Thoracic aorta (tissue), 2 donors: ENCODE data around the gene PTPN22. TPM values are rescaled to one million over a fixed set of nuclear protein-coding genes. Genes with fewer than 3 reads are reported as not detected.

Experiments
- ATAC-seq: fragments of 150-250 bp; one replicate; pipeline ENCODE4 v1.8.0; 2017; ENCODE audit warnings: low read depth; ENCODE audit not compliant: insufficient number of reproducible peaks, low FRiP score
- DNase-seq: peaks from one replicate; pipeline ENCODE4 v3.0.0-alpha.2; 2020; ENCODE audit warnings: low spot score
- H3K27ac ChIP-seq, 2 donors: fragments of 200-600 bp; sonication (generic); 1 replicate in 1 of 2; 2 replicates in 1 of 2; pipeline ENCODE4 v1.5.1; 2016; ENCODE audit warnings: mild to moderate bottlenecking in 2 of 2, moderate library complexity in 2 of 2
- H3K27me3 ChIP-seq: fragments of 200-600 bp; sonication (generic); replicated peaks from 2 replicates; pipeline ENCODE4 v1.6.0; 2016; ENCODE audit warnings: mild to moderate bottlenecking; ENCODE audit not compliant: insufficient read depth
- H3K36me3 ChIP-seq: fragments of 200-600 bp; sonication (generic); one replicate; pipeline ENCODE4 v1.5.1; 2016
- H3K4me1 ChIP-seq, 2 donors: fragments of 200-600 bp; sonication (generic); 1 replicate in 1 of 2; 2 replicates in 1 of 2; pipeline versions ENCODE4 v1.5.1 to v1.6.0; 2016; ENCODE audit warnings: low read depth in 2 of 2, mild to moderate bottlenecking in 1 of 2; ENCODE audit not compliant: control insufficient read depth in 1 of 2
- H3K4me3 ChIP-seq: fragments of 200-600 bp; sonication (generic); 2 replicates; pipeline ENCODE4 v1.5.1; 2016; ENCODE audit warnings: mild to moderate bottlenecking
- H3K9me3 ChIP-seq: fragments of 200-600 bp; sonication (generic); 2 replicates; pipeline ENCODE4 v1.5.1; 2016
- CTCF ChIP-seq: fragments of 200-600 bp; sonication (generic); IDR thresholded peaks from one replicate; pipeline ENCODE4 v1.5.1; 2019; ENCODE audit warnings: antibody characterized with exemption
- total RNA-seq, 2 donors: library from RNA; depleted of rRNA; stranded (reverse); fragments of >200 nt; gene quantifications; one replicate each; pipeline versions ENCODE4 v1.1.0 to v1.2.3, GENCODE V29; 2016

Gene PTPN22
- total RNA-seq, 2 donors from 2014 or later, result 6.6 to 8.1 TPM

- ATAC-seq (no peak), DNase-seq (no peak)
- Histone ChIP-seq H3K4me1 (no peaks in the 10 kb centered on the region), H3K4me3 (no peak overlapping the region), H3K27ac (no peak overlapping the region), H3K9me3 (no peaks in the 10 kb centered on the region), H3K27me3 (no peaks in the 10 kb centered on the region), H3K36me3 (no peaks in the 10 kb centered on the region)
- no peak for TF ChIP-seq CTCF
Measured at GRCh38 chr1:113830039-113830438, 41.5 kb downstream of the PTPN22 start.

- no peaks in the 10 kb centered on the region for H3K9me3 ChIP-seq
- DNase-seq (no peak), ATAC-seq (no peak)
- no peak for TF ChIP-seq CTCF
- H3K4me1 ChIP-seq, result no peaks in the 10 kb centered on the region
- no peak overlapping the region for H3K4me3 ChIP-seq
- no peak overlapping the region for H3K27ac ChIP-seq
- H3K36me3 ChIP-seq, result no peaks in the 10 kb centered on the region
- no peaks in the 10 kb centered on the region for H3K27me3 ChIP-seq
Measured at GRCh38 chr1:113821916-113822315, 49.6 kb downstream of the PTPN22 start.

DNA sequence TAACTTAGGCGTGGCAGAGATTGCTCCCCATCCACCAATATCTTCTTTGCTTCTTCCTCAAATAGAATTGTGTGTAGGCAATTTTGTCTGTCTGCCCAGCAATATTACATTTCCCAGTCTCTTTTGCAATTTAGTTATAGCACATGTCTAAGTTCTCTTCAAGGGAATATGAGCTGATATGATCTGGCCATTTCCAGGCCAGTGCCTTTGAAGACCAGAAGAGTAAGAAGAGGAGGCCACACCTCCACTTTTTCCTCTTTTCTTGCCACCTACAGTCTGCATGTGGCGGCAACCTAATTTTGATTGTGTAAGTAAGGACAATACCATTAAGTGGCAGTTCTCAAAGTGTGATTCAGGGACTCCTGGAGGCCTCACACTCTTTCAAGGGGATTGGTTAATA, 52.9 kb downstream of the PTPN22 start:
- no peaks in the 10 kb centered on the region for H3K36me3 ChIP-seq
- H3K9me3 ChIP-seq, result no peaks in the 10 kb centered on the region
- no peak overlapping the region for H3K4me3 ChIP-seq
- H3K27ac ChIP-seq, result no peak overlapping the region
- TF ChIP-seq CTCF, result no peak
- no peak for ATAC-seq
- DNase-seq, result no peak
- no peaks in the 10 kb centered on the region for H3K27me3 ChIP-seq
- H3K4me1 ChIP-seq, result no peaks in the 10 kb centered on the region

DNA sequence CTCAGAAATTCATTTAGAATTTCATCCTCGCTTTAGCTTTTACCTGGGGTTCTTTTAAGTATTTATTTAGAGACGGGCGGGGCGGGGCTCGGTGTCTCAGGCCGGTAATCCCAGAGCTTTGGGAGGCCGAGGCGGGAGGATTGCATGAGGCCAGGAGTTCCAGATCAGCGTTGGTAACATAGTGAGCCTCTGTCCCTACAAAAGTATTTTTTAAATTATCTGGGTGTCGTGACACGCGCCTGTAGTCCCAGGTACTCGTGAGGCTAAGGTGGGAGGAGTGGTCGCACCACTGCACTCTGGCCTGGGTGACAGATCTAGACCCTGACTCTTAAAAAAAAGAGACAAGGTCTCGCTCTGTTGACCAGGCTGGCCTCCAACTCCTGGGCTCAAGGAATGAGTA, 58.3 kb downstream of the PTPN22 start:
- no peak for DNase-seq
- no peak for ATAC-seq
- H3K4me1 ChIP-seq, result peaks cover 19 to 24% of the 10 kb centered on the region in 2 donors
- no peak for TF ChIP-seq CTCF
- H3K36me3 ChIP-seq, result no peaks in the 10 kb centered on the region
- peak overlapping the region; percentile 83 for H3K4me3 ChIP-seq
- H3K9me3 ChIP-seq, result no peaks in the 10 kb centered on the region
- peak overlapping the region; percentile 84 to 85 for H3K27ac ChIP-seq
- no peaks in the 10 kb centered on the region for H3K27me3 ChIP-seq

GRCh38 chr1:113812661-113813135, 58.8 kb downstream of the PTPN22 start:
- peak; percentile 42 for ATAC-seq

More at GRCh38 chr1:113812661-113813135, 58.8 kb downstream of the PTPN22 start:
- Histone ChIP-seq H3K27me3 (no peaks in the 10 kb centered on the region), H3K36me3 (no peaks in the 10 kb centered on the region), H3K4me1 (peaks cover 19 to 24% of the 10 kb centered on the region in 2 donors), H3K27ac (peak overlapping the region; percentile 84 to 85), H3K9me3 (no peaks in the 10 kb centered on the region), H3K4me3 (peak overlapping the region; percentile 83)
- peak; percentile 3 for TF ChIP-seq CTCF
- DNase-seq, result no peak
